Nephron progenitor cell (in vitro differentiated cells): ENCODE measurements around the gene PNPLA1.

Experiments
- DNase-seq: peaks from one replicate; pipeline ENCODE4 v3.0.0; 2021
- H3K27ac Mint-ChIP-seq: 2 replicates; pipeline ENCODE4 v1.8.0; 2021; ENCODE audit warnings: mild to moderate bottlenecking, moderate library complexity, mixed read lengths
- H3K27me3 Mint-ChIP-seq: 2 replicates; pipeline ENCODE4 v1.8.0; 2021; ENCODE audit warnings: mild to moderate bottlenecking, low read depth, mixed read lengths; ENCODE audit not compliant: poor library complexity
- H3K36me3 Mint-ChIP-seq: 2 replicates; pipeline ENCODE4 v1.8.0; 2021; ENCODE audit warnings: low read depth, mixed read lengths
- H3K4me1 Mint-ChIP-seq: 2 replicates; pipeline ENCODE4 v1.8.0; 2021; ENCODE audit warnings: mixed read lengths
- H3K4me3 Mint-ChIP-seq: 2 replicates; pipeline ENCODE4 v1.8.0; 2021; ENCODE audit warnings: mild to moderate bottlenecking, moderate library complexity, mixed read lengths
- H3K9me3 Mint-ChIP-seq: 2 replicates; pipeline ENCODE4 v1.8.0; 2021; ENCODE audit warnings: mild to moderate bottlenecking, moderate library complexity, mixed read lengths
- CTCF ChIP-seq: fragments of 200-600 bp; sonication (generic); IDR thresholded peaks from 2 replicates; pipeline ENCODE4 v1.5.0; 2021; ENCODE audit warnings: antibody characterized with exemption

The PNPLA1 gene

GRCh38 chr6:36266913-36267644 is 2.8 kb upstream of the PNPLA1 start:
- Mint-ChIP-seq H3K27me3 (peaks cover 17% of the 10 kb centered on the region), H3K9me3 (peaks cover 14% of the 10 kb centered on the region), H3K36me3 (no peaks in the 10 kb centered on the region), H3K4me1 (peaks cover 11% of the 10 kb centered on the region), H3K4me3 (no peak overlapping the region), H3K27ac (no peak overlapping the region)
- no peak for DNase-seq
- TF ChIP-seq CTCF = no peak

- Mint-ChIP-seq H3K4me1 (peaks cover 11% of the 10 kb centered on the region), H3K9me3 (peaks cover 14% of the 10 kb centered on the region), H3K4me3 (no peak overlapping the region), H3K27ac (no peak overlapping the region), H3K27me3 (peaks cover 13% of the 10 kb centered on the region), H3K36me3 (no peaks in the 10 kb centered on the region)
- no peak for DNase-seq
- no peak for TF ChIP-seq CTCF
Measured at GRCh38 chr6:36267731-36268477, 2.0 kb upstream of the PNPLA1 start.

DNA sequence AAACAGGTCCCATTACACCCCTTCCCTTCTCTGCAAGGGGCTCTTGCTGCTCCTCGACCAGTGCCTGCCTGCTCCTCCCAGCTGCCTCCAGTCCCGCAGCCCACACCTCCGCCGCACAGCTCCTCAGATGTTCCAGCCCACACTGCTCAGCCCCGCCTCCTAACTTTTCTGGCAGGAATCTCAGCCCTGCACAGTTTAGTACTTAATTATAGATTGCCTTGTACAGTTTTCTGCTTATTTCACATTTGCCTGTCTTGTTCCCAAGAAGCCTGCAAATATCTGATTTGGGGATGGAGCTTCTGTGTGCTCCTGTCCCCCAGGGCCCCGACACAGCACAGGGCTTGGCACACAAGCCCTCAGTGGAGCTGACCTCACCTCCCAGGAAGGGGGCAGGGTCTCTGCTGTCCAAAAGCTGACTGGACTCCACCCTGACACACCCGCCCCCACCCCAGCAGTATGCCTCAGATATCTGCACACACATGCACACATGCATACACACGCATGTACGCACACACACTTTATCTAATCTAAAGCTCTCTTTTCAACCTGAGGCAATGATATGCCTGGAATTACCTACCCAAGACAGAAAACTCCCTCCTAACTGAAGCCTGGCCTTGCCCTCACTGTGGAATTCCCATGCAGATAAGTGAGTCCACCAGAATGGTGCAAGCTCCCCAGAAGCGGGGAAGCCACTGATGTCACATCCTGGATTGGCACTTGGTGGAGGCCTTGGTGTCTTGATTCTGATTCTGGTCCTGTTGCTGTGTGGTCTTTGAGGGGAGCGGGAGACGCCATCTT is 1.2 kb upstream of the PNPLA1 start:
- peaks cover 11% of the 10 kb centered on the region for H3K4me1 Mint-ChIP-seq
- no peaks in the 10 kb centered on the region for H3K36me3 Mint-ChIP-seq
- peaks cover 19% of the 10 kb centered on the region for H3K27me3 Mint-ChIP-seq
- no peak for DNase-seq
- H3K27ac Mint-ChIP-seq = no peak overlapping the region
- TF ChIP-seq CTCF = no peak
- H3K9me3 Mint-ChIP-seq = peaks cover 14% of the 10 kb centered on the region
- H3K4me3 Mint-ChIP-seq = no peak overlapping the region

GRCh38 chr6:36272234-36272633 is 2.4 kb downstream of the PNPLA1 start:
- H3K4me1 Mint-ChIP-seq = peaks cover 11% of the 10 kb centered on the region
- H3K27me3 Mint-ChIP-seq = peaks cover 35% of the 10 kb centered on the region
- no peaks in the 10 kb centered on the region for H3K36me3 Mint-ChIP-seq
- H3K9me3 Mint-ChIP-seq = no peaks in the 10 kb centered on the region
- DNase-seq = no peak
- H3K4me3 Mint-ChIP-seq = no peak overlapping the region
- TF ChIP-seq CTCF = no peak
- H3K27ac Mint-ChIP-seq = no peak overlapping the region

- no peak overlapping the region for H3K27ac Mint-ChIP-seq
- TF ChIP-seq CTCF = no peak
- H3K36me3 Mint-ChIP-seq = no peaks in the 10 kb centered on the region
- H3K4me1 Mint-ChIP-seq = peaks cover 11% of the 10 kb centered on the region
- peaks cover 38% of the 10 kb centered on the region for H3K27me3 Mint-ChIP-seq
- no peak overlapping the region for H3K4me3 Mint-ChIP-seq
- DNase-seq = no peak
- H3K9me3 Mint-ChIP-seq = no peaks in the 10 kb centered on the region
Measured at GRCh38 chr6:36273067-36273466, 3.2 kb downstream of the PNPLA1 start.
